ENCODE results near the gene LIFR. TPM values are rescaled to one million over a fixed set of nuclear protein-coding genes. Genes with fewer than 3 reads are reported as not detected.

The LIFR gene
- total RNA-seq, 1 donor, result 39.8 TPM

- Histone ChIP-seq H2AFZ (ENCODE audit: low read length) (peak overlapping the region; percentile 57), H4K20me1 (ENCODE audit: insufficient read depth, low read length) (no peaks in the 10 kb centered on the region)
- DNase-seq (ENCODE audit: insufficient read length, low spot score, missing footprints), result peak; percentile 93
Observed at GRCh38 chr5:38441453-38442246, 114.8 kb downstream of the LIFR start.

DNA sequence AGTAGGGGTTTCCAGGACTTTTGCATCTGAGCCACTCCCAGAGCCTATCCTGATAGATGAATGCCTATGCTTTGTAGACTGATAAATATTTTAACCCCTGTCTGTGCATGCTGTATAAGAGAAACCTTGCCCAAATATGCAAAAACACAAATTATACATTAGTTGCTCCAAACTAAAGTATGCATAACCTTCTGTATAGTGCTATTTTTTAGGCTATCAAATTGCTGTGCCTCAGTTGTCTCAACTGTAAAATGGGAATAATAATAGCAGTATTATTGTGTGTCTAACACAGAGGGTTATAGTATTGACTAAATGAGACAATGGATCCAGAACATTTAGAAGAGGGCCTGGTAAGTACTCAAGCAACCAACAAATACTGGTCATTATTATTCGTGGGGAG is 117.7 kb downstream of the LIFR start:
- peak; percentile 26 for DNase-seq (ENCODE audit: insufficient read length, low spot score, missing footprints)
- peaks cover 24% of the 10 kb centered on the region for H3K4me1 ChIP-seq (ENCODE audit: insufficient read depth, low read length)
- H3K4me2 ChIP-seq (ENCODE audit: insufficient read depth, low read length), result no peak overlapping the region
- H2AFZ ChIP-seq (ENCODE audit: low read length), result no peak overlapping the region
- TF ChIP-seq CTCF (IDR thresholded peaks at IDR 0.05; ENCODE audit: extremely low read depth, low read depth, low read length), result no peak
- H3K4me3 ChIP-seq (ENCODE audit: insufficient read depth, low read length), result no peak overlapping the region
- H3K27ac ChIP-seq (ENCODE audit: low read depth, low read length), result no peak overlapping the region
- H3K36me3 ChIP-seq (ENCODE audit: insufficient read depth, low read length), result no peaks in the 10 kb centered on the region
- H3K9me3 ChIP-seq (ENCODE audit: low read depth, low read length), result no peaks in the 10 kb centered on the region
- no peaks in the 10 kb centered on the region for H4K20me1 ChIP-seq (ENCODE audit: insufficient read depth, low read length)
- H3K27me3 ChIP-seq (ENCODE audit: insufficient read depth, low read length), result no peaks in the 10 kb centered on the region
- no peaks in the 10 kb centered on the region for H3K79me2 ChIP-seq (ENCODE audit: insufficient read depth, low read length)

More at GRCh38 chr5:38441453-38442246, 114.8 kb downstream of the LIFR start:
- no peaks in the 10 kb centered on the region for H3K36me3 ChIP-seq (ENCODE audit: insufficient read depth, low read length)
- no peaks in the 10 kb centered on the region for H3K9me3 ChIP-seq (ENCODE audit: low read depth, low read length)
- H3K27ac ChIP-seq (ENCODE audit: low read depth, low read length), result no peak overlapping the region
- H3K27me3 ChIP-seq (ENCODE audit: insufficient read depth, low read length), result no peaks in the 10 kb centered on the region
- peak; percentile 97 for TF ChIP-seq CTCF (IDR thresholded peaks at IDR 0.05; ENCODE audit: extremely low read depth, low read depth, low read length)
- H3K4me1 ChIP-seq (ENCODE audit: insufficient read depth, low read length), result peaks cover 14% of the 10 kb centered on the region
- no peak overlapping the region for H3K4me2 ChIP-seq (ENCODE audit: insufficient read depth, low read length)
- H3K4me3 ChIP-seq (ENCODE audit: insufficient read depth, low read length), result no peak overlapping the region
- peaks cover 10% of the 10 kb centered on the region for H3K79me2 ChIP-seq (ENCODE audit: insufficient read depth, low read length)

DNA sequence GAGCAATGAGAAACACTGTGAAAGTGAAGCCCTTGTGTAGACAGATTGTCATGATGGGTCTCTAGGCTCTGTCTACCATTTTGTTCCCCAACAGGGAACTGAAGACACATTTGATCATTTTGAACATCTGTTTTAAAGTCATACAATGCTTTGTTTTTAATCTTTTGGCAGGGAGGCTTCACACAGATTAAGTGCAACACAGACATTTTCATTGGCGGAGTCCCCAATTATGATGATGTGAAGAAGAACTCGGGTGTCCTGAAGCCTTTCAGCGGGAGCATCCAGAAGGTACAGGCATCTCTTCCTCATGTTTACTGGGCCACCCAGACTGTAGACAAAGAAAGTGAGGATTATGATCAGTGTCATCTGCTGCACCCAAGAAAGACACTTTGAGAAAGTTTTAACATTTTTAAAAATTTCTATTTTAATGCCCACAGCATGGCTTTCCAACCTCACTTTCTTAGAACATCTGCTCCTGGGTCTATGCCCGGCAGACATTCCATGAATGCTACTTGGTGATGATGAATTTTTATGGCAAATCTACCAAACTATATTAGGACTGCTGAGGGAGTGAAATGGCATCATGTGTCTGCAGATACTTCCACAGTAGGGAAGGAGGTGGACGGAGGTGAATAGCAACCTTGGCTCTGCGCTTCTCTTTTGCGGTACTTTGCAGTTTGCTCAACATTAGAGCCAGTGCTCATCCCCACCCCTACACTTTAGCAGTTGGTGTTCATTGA is 121.3 kb downstream of the LIFR start:
- Histone ChIP-seq H3K79me2 (ENCODE audit: insufficient read depth, low read length) (no peaks in the 10 kb centered on the region), H3K4me1 (ENCODE audit: insufficient read depth, low read length) (peaks cover 35% of the 10 kb centered on the region), H4K20me1 (ENCODE audit: insufficient read depth, low read length) (no peaks in the 10 kb centered on the region), H3K36me3 (ENCODE audit: insufficient read depth, low read length) (no peaks in the 10 kb centered on the region), H3K4me3 (ENCODE audit: insufficient read depth, low read length) (no peak overlapping the region), H3K27me3 (ENCODE audit: insufficient read depth, low read length) (no peaks in the 10 kb centered on the region), H3K9me3 (ENCODE audit: low read depth, low read length) (no peaks in the 10 kb centered on the region), H3K4me2 (ENCODE audit: insufficient read depth, low read length) (no peak overlapping the region), H2AFZ (ENCODE audit: low read length) (no peak overlapping the region), H3K27ac (ENCODE audit: low read depth, low read length) (no peak overlapping the region)
- DNase-seq (ENCODE audit: insufficient read length, low spot score, missing footprints), result peak; percentile 59
- no peak for TF ChIP-seq CTCF (IDR thresholded peaks at IDR 0.05; ENCODE audit: extremely low read depth, low read depth, low read length)

All from osteoblast (primary cell).